GM18508 (cell line): ENCODE data around the gene TNFSF18.
"Not testable (repeated sequence)": the region's sequence is repeated elsewhere in the genome, so short reads cannot be mapped to it uniquely, and the experiment has no call there.

Experiments used
- ATAC-seq: cut with Tn5 transposase; IDR thresholded peaks from one replicate; pipeline ENCODE4 v1.9.1; 2021; ENCODE audit warnings: moderate number of reproducible peaks; ENCODE audit not compliant: insufficient read depth, unreplicated experiment

Gene TNFSF18, protein sequence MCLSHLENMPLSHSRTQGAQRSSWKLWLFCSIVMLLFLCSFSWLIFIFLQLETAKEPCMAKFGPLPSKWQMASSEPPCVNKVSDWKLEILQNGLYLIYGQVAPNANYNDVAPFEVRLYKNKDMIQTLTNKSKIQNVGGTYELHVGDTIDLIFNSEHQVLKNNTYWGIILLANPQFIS

DNA sequence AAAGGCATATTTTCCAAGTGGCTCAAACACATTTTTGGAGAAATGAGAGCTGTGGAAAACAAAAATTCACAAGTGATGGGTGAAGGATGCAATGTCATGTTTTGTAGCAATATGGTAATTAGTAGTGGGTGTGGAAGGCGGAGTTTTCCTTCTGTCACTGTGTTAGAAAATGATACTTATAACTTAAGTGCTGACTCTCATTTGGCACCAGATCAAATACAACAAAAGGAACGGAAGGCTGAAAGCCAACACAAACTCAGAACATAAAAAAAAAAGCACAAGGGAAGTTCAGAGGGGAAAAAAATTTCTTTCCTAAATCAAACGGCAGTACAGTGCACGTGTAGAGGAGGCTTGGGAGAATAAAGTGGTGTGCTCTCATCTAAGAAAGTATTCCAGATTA, at the start of gene TNFSF18:
Gene TNFSF18 (minus strand): TSS at position 77 of the 400 bp plus-strand sequence. CDS start 45 bp downstream, at position 32.
- no peak for ATAC-seq

DNA sequence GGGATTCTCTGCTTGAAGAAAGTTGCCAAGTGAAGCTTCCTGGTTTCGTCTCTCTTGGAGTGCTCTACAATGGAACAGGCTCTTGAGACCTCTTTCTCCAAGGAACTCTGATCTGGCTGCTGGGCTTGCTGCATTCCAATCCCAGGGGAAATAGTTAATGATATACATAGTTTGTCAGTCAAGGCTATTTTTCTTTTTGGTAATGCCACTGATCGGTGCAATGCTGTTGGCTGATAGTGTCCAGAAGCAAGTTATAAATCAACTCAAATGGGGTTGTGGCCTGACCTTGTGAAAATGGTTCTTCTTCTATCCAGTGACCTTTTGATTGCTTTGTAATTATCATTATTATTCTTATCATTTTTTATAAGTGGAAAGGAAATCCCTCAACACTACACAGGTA, 48.4 kb upstream of the TNFSF18 start:
- no peak for ATAC-seq

DNA sequence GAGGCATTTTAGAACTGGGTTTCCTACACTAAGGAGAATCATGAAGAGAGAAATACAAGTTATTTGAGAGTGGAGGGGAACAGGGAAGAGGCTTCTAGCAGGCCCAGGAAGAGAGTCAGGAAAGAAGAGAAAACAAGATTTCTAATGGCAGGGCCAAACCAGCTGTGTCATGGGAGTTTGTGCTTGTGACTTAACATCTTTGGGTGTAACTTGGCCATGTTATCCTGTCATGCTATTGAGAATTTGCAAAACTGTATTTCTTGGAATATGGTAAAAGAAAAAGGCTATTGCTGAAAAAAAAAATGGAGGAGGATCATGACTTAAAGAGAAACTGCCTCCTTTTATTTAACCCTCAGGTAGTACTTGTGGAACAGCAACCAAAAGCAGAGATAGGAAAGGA, 47.4 kb upstream of the TNFSF18 start:
- no peak for ATAC-seq

DNA sequence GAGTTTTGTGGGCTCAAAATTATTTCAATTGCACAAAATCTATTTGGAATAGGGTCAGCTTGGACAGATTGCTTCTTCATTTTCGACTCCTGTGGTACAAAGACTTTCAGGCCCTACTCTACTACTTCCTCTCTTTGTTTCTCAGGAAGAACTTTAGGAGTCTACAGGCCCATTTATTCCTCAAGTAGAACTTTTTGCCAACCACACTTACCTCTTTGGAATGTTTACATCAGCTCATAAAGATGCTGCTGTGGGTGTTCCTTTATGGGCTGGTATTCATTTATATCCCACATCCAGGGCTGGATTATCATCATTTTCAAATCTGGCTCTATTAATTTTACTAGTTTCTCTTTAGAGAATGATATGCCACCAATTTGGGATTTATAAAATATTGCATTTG, 46.3 kb upstream of the TNFSF18 start:
- no peak for ATAC-seq

DNA sequence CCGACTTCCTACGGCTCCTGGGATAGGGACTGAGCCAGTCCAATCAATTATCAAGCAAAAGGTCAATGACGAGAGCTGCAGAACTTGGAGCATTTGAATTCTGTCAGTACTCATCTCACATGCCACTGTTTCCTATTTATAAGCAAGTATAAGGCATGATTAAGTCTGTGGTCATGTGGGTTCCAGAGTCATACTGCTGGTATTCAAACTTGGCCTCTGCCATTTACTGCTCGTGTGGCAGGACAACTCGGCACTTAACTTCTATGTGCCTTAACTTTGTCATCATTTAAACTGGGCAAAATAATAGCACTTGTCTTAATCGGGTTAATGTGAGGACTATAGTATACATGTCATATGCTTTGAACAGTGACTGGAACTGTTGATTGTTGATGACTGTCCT, 44.9 kb upstream of the TNFSF18 start:
- no peak for ATAC-seq

DNA sequence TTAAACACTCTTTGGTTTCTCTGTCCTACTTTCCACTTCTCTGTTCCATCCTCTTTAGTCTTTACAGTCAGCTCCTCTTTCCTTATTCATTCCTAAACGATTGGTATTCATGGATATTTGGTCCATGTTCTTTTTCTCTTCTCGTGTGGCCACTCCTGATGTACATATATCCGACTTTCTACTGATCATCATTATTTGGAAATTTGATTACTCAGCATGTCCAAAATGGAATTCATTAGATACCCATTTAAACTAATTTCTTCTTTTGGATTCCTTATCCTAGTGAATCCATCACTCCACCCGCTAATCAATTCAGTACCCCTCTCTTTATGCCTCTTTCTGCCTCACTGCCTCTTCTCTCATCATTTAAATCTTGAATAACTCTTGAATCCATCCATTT, 43.8 kb upstream of the TNFSF18 start:
- ATAC-seq, result no peak

DNA sequence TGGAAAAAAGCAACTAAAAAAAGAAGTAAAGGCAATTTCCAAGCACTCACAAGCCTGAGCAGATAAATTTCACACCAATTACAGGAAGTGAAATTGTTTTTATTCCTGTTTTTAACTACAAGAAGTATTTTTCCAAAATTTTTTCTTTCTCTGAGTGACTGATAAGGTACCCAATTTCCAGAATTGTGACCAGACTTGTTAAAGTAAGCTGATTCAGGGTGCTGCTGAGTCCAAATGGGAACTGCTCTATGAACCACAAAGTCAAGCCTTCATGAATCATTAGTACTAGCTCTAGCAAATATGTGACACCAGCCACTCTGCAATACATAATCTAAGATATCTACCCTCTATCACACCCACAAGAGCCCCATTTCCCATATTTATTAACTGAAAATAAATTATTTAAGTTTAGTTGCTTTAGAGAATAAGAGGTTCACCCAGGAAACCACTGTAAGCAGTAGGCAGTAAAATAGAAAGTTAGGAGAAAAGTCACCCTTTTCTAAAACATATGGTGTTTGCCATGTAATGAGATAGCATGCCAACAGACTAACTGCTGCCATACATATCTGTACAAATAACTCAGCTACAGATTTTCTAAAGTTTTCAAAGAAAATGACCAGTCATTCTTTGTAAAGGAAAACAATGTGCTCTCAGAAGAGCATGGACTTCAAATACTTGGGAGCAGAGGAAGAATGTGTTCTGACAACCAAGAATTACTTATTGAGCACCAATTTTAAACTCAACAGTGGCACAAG, 43.1 kb upstream of the TNFSF18 start:
- ATAC-seq, result no peak

DNA sequence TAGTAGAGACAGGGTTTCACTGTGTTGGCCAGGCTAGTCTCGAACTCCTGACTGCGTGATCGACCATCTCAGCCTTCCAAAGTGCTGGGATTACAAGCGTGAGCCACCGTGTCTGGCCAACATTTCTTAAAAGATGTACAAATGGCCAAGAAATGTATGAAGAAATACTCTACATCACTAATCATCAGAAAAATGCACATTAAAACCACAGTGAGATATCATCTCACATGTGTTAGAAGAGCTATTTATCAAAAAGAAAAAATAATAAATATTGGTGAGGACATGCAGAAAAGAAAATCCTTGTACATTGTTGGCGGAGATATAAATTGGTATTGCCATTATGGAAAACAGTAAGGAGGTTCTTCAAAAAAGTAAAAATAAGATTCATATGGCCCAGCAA, 33.6 kb upstream of the TNFSF18 start:
- ATAC-seq, result no peak

DNA sequence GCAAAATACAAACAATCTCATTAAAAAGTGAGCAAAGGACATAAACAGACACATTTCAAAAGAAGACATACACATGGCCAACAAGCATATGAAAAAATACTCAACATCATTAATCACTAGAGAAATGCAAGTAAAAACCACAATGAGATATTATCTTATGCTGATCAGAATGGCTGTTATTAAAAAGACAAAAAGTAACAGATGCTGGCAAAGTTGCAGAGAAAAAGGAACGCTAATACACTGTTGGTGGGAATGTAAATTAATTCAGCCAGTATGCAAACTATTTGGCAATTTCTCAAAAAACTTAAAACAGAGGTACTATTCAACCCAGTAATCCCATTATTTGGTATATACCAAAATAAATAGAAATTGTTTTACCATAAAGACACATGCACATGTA, 32.2 kb upstream of the TNFSF18 start:
- no peak for ATAC-seq

DNA sequence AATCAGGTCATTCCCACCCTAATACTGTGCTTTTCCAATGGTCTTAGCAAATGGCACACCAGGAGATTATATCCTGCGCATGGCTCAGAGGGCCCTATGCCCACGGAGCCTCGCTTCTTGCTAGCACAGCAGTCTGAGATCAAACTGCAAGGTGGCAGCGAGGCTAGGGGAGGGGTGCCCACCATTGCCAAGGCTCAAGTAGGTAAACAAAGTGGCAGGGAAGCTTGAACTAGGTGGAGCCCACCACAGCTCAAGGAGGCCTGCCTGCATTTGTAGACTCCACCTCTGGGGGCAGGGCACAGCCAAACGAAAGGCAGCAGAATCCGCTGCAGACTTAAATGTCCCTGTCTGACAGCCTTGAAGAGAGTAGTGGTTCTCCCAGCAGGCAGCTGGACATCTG, 23.5 kb upstream of the TNFSF18 start:
- not testable (repeated sequence) for ATAC-seq

DNA sequence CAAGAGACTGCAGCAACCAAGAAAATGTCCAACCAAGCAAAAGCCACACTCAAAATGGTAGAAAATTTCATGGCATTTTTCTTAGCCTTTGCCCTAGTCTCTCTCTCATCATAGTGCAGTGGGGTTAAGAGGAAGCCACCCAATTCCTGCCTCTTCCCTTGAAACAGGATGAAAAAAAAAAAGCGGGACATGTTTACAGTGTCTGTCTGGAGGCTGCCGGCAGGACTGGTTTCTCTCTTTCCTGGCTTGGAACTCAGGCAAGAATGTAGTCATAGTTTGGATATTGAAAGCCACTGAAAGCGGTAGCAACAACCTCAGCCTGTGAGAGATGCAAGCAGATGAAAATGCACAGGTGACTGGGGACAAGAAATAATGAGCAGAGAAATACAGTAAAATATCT, 13.3 kb upstream of the TNFSF18 start:
- no peak for ATAC-seq

DNA sequence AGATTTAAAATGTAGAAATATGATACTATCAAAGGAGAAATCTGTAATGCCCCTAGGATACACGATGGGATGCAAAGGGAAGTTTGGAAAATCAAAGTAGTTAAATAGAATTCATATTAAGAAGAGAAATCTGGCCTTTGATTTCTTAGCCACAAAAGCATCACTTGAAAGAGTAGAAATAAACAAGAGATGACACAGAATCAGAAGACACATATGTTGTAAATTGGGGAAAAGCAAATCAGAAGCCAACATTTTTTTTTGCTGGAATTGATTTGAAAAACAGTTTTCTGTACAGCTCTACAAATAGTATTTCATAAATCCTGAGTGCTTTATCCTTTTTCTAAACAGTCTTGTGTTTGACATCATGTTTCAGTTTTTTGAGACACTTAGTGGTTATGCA, 12.4 kb upstream of the TNFSF18 start:
- no peak for ATAC-seq

DNA sequence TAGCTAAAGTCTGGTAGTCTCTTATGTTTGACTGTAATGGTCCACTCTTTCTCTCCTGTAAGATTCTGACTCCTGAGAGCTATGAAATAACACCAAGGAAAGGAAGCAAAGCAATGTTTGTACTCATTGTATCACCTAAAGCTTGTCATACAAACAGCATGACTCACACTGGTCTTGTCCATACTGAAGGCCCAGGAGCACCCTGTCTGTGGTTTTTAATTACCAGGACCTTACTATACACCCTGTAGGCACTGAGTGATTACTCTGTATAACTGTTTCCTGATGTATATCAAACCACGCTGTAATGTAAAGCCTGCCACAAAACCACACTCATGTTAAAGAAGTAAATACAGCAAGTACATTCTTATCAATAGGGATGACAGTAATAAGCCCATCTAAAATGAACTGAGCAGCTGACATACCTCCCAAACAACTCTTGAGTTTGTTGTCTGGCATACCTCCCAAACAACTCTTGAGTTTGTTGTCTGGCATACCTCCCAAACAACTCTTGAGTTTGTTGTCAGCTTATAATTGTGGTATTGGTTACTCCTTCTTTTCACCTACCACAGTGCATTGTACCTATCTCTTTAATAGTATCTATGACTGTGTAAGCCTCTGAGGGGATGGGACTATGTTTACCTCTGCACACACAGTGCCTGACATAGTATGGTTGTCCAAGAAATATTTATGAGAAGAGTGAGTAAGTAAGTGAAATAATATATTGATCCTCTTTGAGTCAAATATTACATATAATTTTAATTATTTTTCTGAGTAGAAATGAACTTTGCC, 11.6 kb upstream of the TNFSF18 start:
- no peak for ATAC-seq

DNA sequence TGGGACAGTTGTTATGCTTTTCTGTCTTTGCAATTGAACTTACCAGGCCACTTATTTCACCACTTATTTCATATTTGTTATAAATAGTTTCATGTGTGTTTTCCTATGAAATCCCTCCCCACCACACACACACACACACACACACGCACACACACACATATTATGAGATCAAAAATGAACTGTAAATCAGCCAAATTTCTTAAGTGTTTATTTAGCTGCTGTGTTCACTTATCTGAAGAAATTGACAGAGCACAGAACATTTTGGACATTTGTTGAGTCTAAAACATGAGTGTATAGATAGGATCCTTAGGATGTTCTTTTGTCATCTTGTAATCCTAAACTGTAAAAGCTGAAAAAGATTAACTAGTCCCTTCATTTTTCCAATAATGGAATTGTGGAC, 7.8 kb upstream of the TNFSF18 start:
- no peak for ATAC-seq

DNA sequence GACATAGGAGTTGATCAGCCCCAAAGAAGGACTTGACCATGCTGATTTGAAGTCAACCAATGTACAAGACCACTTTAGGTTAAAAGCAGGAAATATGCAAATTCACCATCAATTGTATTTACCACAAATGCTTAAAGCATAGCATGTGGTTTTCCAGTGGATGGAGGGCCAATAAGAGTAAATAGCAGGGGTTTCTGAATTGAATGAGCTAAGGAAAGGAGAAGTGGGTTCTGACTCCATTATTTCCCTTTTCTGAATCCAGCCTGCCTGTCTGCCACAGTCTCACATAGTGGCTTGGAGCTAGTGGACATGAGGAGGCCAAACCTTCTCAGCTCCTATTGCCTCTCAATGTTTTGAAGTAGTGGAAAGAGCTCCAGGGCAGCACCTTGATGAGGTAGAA, 7.2 kb upstream of the TNFSF18 start:
- ATAC-seq, result no peak

DNA sequence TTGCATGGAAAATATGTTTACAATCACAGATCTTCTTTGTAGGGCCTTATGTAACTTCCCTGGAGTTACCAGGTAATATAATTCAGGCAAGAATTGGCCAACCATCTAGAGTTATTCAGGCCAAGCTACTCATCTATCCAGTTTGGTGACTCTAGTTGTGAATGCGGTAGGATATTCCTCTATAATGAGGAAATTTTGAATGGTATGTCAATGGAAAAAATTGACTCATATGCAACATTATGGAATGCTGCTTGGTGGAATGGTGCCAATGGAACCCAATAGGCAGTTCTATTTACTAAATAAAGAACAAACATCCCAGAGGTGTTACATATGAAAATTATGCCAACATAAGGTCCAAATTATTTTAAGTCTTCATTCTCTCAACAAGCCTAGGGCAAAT, 5.6 kb upstream of the TNFSF18 start:
- ATAC-seq, result no peak

DNA sequence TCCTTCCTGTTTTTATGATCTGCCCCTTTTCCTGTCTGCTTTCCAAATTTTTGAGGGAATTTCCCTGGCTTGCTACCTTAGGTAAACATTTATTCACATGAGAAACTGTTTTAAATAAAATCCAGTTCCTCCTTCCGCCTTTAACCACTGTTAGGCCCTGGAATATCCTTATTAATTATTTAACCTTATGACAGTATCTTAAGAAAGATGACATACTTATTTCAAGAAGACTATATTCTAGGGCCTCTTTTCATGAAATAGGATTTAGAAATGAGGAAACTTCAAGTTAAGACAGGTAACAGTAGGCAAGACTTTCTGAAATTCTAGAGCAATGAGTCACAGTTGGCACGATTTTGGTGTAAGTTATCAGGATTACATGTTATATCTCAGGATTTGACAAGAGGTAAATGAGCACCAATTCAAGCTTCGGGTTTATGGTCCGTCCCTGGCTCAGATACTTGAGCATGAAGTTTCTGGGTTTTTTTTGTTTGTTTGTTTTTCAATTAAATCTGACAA, 2.0 kb upstream of the TNFSF18 start:
- no peak for ATAC-seq

DNA sequence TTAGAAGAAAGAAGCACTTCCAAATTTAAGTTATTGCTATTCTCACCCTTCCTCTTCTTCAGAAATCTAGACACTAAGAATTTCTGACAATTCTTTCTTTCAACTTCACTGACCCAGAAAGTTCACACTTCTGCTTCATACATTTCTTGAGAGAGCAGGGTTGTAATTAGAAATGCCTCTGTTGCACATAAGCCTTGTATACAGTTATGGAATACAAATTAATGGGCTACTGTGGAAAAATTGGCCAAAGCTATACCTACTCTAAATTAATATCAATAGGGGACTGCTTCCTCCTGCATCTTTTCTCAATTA, 1.5 kb downstream of the TNFSF18 start:
- no peak for ATAC-seq

DNA sequence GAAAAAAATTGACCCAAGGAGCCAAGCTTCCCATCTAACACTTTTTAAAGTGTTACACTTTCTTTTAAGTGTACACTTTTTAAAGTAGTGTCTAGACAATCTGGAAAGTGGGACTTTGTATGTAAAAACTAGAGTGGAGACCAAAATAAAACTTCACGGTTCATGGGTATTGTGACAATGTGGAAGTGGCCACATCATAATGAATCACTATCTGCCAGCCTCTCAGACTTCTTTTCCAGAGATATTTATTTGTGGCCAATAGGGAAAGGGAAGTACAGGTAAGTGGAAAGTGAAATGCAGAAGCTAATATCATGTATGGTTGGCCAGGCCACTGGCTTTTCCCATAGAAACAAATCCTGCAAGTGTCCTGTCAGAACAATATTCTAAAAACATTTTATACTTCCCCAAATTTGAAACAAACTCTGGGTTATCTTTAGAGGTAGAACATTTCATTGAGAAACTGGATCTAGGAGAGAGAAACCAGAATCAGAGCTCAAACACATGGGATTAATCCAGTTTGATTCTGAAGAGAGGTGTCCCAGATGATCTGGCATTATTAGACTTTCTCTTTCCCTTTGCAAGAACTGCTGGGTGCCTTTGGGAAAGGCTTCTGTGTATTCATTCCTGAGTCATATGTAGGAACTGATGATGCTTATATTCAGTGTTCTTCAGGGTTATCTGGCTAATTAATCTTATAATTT, 2.0 kb downstream of the TNFSF18 start:
- ATAC-seq, result no peak

DNA sequence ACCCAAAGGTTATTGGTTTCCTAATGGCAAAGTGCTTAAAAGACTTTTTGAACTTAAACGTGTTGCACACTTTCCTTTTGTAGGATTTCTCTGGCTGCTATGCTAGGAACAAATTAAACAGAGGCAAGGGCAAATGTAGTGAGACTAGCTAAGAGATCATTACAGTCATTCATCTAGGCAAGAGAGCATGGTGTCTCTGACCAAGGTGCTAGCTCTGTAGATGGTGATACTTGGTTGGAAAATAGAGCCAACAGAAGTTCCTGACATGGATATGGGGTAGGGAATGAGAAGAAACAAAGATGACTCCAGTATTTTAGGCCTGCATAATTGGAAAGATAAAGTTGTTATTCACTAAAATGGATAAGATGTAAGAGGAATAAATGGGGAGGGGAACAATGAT, 6.1 kb downstream of the TNFSF18 start:
- ATAC-seq, result no peak

DNA sequence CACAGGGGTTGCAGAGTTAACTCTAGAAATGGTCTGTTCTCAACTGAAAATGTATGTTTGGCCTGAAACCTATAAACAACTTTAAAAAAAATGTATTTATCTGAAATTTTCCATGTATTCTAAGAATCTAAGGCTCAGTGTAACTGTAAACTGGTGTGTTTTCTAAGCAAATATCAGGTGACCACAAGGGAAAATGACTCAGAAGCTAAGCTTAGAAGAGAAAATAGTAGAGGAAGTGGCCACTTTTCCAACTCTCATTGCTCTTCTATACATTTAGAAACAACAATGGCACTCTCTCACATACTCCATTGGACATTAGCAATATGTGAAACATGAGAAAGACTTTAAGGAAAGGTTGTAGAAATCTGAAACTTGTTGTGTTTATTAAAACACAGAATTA, 7.5 kb downstream of the TNFSF18 start:
- no peak for ATAC-seq
